ENCODE measurements around the gene NR5A1. TPM values are rescaled to one million over a fixed set of nuclear protein-coding genes. Genes with fewer than 3 reads are reported as not detected.

Gene NR5A1
- total RNA-seq, 1 experiment from 2014 or later: not detected

- DNase-seq (ENCODE audit: extremely low read depth, low read depth): no peak
Measured at GRCh38 chr9:124500028-124500795, 7.0 kb downstream of the NR5A1 start.

DNA sequence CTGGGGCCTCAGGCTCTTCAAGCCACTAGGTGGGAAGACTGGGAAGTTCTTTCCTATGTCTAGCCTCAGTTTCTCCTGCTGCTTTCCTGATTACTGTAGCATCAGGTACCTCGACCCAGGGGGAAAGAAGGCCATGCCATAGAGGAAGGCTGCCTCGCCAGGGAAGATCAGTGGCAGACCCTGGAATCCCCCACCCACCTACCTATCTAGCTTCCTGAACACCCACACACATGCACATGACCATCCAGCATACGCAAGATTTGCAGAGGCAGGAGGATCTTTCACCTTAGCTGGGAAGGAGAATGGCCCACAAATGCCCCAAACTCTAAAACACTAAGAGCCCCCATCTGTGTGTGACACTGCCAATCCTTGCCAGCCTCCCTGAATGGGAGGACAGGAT lies 8.0 kb downstream of the NR5A1 start:
- no peak for DNase-seq (ENCODE audit: extremely low read depth, low read depth)

DNA sequence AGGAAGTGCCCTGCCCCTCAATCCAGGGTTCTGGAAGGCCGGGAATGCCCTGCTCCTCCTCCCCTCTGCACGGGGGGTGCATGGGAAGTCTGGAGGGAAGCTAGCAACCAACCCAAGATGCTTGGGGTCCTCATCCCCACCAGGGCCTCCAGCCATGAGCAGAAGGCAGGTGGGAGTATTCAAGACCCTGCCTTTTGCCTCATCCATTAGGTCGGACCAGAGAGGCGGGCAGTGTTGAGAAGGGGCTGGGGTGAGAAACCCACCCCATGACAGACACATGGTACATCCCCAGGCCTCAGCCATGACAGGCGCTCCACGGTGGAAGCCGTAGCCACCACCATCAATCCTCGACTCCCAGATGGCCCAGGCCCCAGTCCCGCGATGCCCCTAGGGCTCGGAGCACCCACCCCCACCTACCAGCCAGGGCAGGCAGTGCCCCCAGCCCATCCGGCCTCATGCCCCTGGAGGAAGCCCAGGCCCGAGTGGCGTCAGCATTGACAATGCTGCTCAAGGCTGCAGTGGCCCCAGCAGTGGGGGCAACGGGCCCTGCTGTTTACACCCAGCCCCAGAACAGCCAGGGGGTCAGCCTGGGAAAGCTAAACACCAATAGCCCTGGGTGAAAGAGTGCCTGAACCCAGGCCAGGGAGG lies 8.6 kb downstream of the NR5A1 start:
- no peak for DNase-seq (ENCODE audit: extremely low read depth, low read depth)

- DNase-seq (ENCODE audit: extremely low read depth, low read depth): no peak
Measured at GRCh38 chr9:124498040-124498439, 9.2 kb downstream of the NR5A1 start.

DNA sequence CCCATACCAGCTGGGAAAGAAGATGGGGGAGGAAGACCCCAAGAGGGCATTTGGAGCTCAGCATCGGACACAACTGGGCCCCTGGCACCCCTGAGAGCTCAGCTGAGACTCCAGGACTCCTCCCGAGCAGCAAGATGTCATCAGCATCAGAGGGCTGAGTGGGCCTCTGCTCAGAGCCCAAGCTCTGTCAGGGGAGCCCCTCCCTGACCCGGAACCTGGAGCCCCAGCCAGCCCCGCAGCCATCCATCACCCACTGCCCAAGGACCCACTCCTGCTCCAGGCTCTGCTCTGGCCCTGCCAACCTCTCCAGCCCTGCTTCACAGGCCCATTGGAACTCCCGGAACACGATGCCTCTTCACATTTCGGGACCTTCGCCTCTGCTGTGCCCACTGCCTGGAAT lies 9.8 kb downstream of the NR5A1 start:
- no peak for DNase-seq (ENCODE audit: extremely low read depth, low read depth)

DNA sequence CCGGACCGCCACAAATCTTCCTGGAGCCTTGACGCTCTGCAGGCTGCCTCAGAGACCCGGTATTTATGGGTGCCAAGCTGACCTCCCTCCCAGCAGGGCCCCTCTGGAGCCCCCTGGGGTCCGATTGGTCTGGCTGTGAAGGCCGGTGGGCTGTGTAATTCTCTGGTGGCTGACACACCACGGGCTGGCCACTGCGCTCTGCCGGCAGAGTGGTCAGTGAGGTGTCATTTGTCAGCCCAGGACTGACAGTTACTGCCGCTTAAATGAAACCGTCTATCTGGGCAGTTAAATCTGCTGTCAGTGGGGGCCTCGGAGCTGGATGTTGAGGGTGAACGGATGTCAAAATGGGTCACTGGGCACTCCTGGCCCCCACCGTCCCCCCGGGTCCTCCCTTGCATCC lies 10.7 kb downstream of the NR5A1 start:
- no peak for DNase-seq (ENCODE audit: extremely low read depth, low read depth)

DNA sequence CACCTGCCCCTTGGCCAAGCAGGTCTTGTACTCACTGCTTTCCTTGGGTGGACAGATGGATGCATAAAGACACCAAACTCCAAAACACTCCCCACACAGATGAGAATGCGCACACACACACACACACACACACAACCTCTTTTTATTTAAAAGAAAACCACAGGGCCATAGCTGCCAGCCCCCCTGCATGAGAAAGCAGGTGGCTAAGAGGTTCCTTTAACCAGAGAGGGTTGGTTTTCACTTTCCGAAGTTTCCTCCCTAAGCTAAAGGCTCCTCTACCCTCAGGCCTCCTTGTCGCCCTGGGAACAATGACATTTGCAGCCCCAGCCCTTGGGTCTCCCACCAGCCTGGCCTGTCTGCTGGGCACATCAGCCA lies 11.1 kb downstream of the NR5A1 start:
- no peak for DNase-seq (ENCODE audit: extremely low read depth, low read depth)

GRCh38 chr9:124495126-124496074 lies 11.8 kb downstream of the NR5A1 start:
- no peak for DNase-seq (ENCODE audit: extremely low read depth, low read depth)

DNA sequence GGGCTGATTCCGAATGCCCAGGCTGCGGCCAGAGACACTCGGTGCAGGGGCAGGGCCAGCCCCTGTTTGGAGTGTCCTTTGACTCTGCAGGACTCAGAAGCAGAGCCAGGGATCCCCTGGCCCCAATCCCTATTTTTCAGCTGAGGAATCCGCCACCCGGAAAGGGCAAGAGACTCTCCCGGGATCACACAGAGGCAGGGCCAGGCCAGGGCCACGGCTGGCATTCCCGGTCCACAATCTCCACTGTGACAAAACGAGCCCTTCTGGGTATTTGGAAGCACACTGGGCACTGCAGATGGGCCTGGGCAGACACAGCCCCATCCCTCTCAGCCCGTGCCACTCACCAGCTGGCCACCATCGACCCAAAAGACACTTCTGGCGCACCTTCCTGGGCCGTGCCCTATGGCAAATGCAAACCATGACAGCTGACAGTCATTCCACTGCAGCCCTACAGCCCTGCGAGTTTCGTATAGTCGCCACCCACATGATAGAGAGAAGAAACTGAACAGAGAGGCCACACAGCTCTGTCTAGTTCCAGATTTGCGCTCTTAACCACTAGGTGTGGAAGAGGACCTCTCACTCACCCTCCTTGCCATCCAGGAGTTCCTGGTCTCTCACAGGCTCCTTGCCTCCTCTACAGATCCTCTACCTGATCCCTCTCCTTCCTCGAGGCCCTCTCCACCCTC lies 13.3 kb downstream of the NR5A1 start:
- no peak for DNase-seq (ENCODE audit: extremely low read depth, low read depth)

GRCh38 chr9:124493218-124493617 lies 14.0 kb downstream of the NR5A1 start:
- DNase-seq (ENCODE audit: extremely low read depth, low read depth): no peak

GRCh38 chr9:124492818-124493217 lies 14.4 kb downstream of the NR5A1 start:
- DNase-seq (ENCODE audit: extremely low read depth, low read depth): no peak

- DNase-seq (ENCODE audit: extremely low read depth, low read depth): no peak
Measured at GRCh38 chr9:124491049-124491975, 15.9 kb downstream of the NR5A1 start.

GRCh38 chr9:124490004-124490403 lies 17.2 kb downstream of the NR5A1 start:
- DNase-seq (ENCODE audit: extremely low read depth, low read depth): no peak

DNA sequence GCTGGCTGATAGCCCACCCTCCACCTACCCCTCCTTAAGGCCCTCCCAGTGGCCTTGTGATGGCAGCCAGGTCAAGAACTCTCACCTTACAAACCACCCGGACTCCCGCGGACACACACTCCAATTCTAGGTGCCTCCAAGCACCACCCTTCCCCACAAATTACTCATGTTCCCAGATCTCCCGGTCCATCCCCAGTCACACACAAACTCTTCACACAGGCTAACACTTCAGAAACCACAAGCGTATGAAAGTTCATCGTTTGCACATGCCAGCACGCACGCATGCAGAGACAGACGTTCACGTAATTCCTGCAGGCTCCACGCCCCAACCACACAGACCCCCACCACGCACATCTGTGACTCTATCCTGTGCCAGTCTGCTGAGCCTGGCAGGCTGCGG lies 18.0 kb downstream of the NR5A1 start:
- no peak for DNase-seq (ENCODE audit: extremely low read depth, low read depth)

GRCh38 chr9:124488641-124489210 lies 18.5 kb downstream of the NR5A1 start:
- no peak for DNase-seq (ENCODE audit: extremely low read depth, low read depth)

DNA sequence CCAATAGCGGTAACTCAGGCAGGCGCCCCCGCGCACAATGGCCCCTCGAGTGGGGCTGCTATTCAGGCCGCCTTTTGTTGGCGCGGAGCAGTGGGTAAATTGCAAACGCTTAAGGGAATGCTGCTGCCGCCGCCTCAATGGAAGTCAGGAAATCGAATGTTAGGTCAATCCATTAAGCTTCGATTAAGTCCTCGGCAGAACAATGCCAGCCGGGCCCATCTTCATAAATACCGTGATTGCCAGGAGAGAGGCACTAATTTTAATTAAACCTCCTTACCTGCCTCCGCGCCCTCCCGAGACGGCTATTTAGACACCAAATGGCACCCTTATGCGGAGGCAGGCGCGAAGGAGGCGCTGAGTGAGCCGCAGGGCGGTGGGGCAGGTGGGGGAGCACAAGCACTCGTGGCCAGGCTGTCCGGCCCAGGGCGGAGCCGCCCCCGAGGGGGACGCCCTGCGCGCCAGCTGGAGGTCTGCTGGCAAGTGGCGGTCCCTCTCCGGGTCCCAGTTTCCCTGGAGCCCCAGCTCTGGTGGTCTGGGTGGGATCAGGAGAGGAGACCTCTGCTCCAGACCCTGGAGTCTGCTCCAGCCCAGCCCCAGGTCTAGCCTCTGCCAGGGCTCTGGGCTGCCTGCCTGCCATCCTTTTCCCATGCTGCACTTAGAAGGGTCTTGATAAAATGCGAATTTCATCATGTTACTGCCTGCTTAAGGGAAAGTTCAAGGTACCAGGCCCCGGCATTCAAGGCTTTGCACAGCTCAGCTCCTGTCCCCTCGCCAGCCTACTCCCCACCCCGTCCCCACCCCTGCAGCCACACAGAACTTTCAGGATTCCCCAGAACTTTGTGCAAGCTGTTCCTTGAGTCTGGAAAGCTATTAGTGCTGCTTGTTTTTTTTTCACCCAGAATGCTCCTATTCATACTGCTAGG lies 19.7 kb downstream of the NR5A1 start:
- DNase-seq (ENCODE audit: extremely low read depth, low read depth): no peak

- no peak for DNase-seq (ENCODE audit: extremely low read depth, low read depth)
Measured at GRCh38 chr9:124486778-124487259, 20.4 kb downstream of the NR5A1 start.

DNA sequence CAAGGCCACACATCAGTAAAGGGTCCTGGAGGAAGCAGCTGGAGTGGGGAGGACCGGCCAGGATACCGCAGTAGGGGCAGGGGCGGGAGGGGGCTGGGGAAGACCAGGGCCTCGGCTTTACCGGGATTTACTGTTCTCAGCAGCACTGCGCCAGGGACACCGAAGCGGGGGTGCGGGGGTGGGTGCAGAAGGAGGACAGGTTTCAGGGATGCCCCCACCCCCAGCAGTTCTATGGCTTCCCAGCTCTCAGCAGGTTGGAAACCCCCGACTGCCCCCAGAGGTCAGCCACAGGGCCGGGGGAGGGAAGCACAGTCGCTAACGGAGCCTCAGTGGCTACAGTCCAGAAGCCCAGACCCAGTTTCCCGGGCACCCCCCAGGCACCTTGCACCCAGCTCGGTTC lies 21.3 kb downstream of the NR5A1 start:
- no peak for DNase-seq (ENCODE audit: extremely low read depth, low read depth)
